Bladder microvascular endothelial cell (primary cell): ENCODE data around the gene CDH22. TPM values are rescaled to one million over a fixed set of nuclear protein-coding genes. Genes with fewer than 3 reads are reported as not detected.

Experiments used
- total RNA-seq: library from RNA; depleted of rRNA; stranded (reverse); fragments of >200 nt; gene quantifications from 2 replicates; pipeline ENCODE4 v1.2.3, GENCODE V29; 2014

CDH22 gene
- 0.57 TPM in 1 of 2 replicates, not detected in the other for total RNA-seq

GRCh38 chr20:46308258-46309157 is at the start of gene CDH22:
Gene CDH22 (minus strand): TSS chr20:46308498. CDS start chr20:46251294, 57,204 bp downstream.

Other genes starting within 250 kb of the CDH22 start
- gene NCOA5, start 218.5 kb downstream of the CDH22 start, total RNA-seq, result 7.6 and 13.4 TPM in 2 replicates
- 10.1 and 31.1 TPM in 2 replicates for gene CD40, start 190.2 kb downstream of the CDH22 start, total RNA-seq
- 18.1 and 44.7 TPM in 2 replicates for gene ELMO2, start 98.1 kb upstream of the CDH22 start, total RNA-seq
- gene ZNF334, start 205.1 kb upstream of the CDH22 start, total RNA-seq, result 0.69 and 0.97 TPM in 2 replicates
- not detected in 2 replicates for gene OCSTAMP, start 242.2 kb upstream of the CDH22 start, total RNA-seq